ENCODE measurements around the gene JMJD4. TPM values are rescaled to one million over a fixed set of nuclear protein-coding genes. Genes with fewer than 3 reads are reported as not detected.

The JMJD4 gene
- total and polyA plus RNA-seq, 2 experiments from 2014 or later: 11.5 to 17.7 TPM

DNA sequence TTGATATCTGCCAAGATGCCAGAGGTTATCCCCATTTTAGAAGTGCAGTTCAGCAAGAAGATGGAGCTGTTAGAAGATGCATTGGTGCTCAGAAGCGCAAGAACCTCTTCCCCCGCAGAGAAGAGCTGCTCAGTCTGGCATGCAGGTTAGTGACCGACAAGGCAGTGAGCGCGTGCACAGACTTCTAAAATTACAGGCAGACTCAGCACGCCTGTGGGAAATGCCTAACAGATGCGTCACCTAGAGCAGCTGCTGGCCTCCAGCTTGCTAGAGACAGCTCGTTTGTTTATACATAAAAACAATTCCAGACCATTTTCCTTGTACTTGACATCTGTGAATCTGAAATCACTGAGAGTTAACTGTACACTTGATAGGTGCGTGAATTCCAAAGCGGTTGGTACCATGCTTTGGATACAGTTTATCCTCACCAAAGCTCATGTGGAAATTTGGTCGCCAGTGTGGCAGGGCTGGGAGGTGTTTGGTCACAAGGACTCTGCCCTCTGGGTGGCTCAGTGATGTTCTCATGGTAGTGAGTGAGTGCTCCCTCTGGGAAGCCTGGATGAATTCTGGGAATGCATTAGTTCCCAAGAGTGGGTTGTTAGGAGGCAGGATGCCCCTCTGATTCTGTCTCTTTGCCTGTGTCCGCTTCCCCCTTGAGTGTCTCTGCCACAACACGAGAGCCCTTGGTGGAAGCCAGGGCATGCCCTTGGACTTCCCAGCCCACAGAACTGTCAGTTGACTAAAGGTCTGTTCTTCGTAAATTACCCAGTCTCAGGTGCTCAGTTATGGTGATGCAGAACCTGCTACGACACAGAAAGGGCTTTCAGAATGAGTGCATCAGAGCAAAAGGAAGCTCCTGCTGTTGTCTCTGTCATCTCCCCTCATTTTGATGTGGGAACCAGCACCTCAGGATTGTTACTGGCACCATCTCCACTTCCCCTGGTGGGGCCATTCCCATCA, 24.5 kb upstream of the JMJD4 start:
- Mint-ChIP-seq H3K4me1 (no peaks in the 10 kb centered on the region; the same call in 2 of the 3 replicates), H3K4me3 (no peak overlapping the region), H3K27ac (no peak overlapping the region), H3K9me3 (no peaks in the 10 kb centered on the region), H3K27me3 (ENCODE audit: insufficient read depth, low read depth, poor library complexity) (peaks cover 5% of the 10 kb centered on the region), H3K36me3 (ENCODE audit: low read depth) (peaks cover 34% of the 10 kb centered on the region)
- Histone ChIP-seq H3K9me2 (ENCODE audit: insufficient read depth) (no peaks in the 10 kb centered on the region), H3K4me3 (no peak overlapping the region), H3K27ac (ENCODE audit: low read depth) (no peak overlapping the region), H3K36me3 (ENCODE audit: insufficient read depth) (peaks cover 5% of the 10 kb centered on the region; the same call in 1 of the 2 replicates), H3F3A (replicated peaks; ENCODE audit: low read depth) (no peaks in the 10 kb centered on the region), H4K20me1 (replicated peaks; ENCODE audit: insufficient read depth) (peaks cover 15% of the 10 kb centered on the region), H3K4me1 (ENCODE audit: insufficient read depth) (no peaks in the 10 kb centered on the region), H3K4me2 (no peak overlapping the region), H3K27me3 (ENCODE audit: insufficient read depth) (no peaks in the 10 kb centered on the region), H2AFZ (no peak overlapping the region), H3K79me2 (replicated peaks; ENCODE audit: insufficient read depth) (peaks cover 41% of the 10 kb centered on the region)
- no peak for ATAC-seq
- no peak for DNase-seq (ENCODE audit: low spot score)
- no peak for TF ChIP-seq CREB1 (CRISPR knock-in tag; IDR thresholded peaks at IDR 0.05; ENCODE audit: low read depth)
- TF ChIP-seq STAT1 (IDR thresholded peaks at IDR 0.05; ENCODE audit: unreplicated experiment): no peak
- no peak for TF ChIP-seq JUNB (IDR thresholded peaks at IDR 0.05; ENCODE audit: unreplicated experiment)
- no peak for TF ChIP-seq ZNF331 (CRISPR knock-in tag; IDR thresholded peaks at IDR 0.05; ENCODE audit: low read depth)
- no peak for TF ChIP-seq NANOG (IDR thresholded peaks at IDR 0.05; ENCODE audit: borderline replicate concordance)
- TF ChIP-seq CTCF (conservative IDR thresholded peaks at IDR 0.05; ENCODE audit: low read depth in 2 of 2): no peak
- no peak for TF ChIP-seq EZH2 (IDR thresholded peaks at IDR 0.05; ENCODE audit: low read depth, unreplicated experiment)
- no peak for TF ChIP-seq POLR2AphosphoS5 (IDR thresholded peaks at IDR 0.05; ENCODE audit: low read depth)
- no peak for TF ChIP-seq ZNF114 (CRISPR knock-in tag; IDR thresholded peaks at IDR 0.05)
- TF ChIP-seq, protein P1, sequence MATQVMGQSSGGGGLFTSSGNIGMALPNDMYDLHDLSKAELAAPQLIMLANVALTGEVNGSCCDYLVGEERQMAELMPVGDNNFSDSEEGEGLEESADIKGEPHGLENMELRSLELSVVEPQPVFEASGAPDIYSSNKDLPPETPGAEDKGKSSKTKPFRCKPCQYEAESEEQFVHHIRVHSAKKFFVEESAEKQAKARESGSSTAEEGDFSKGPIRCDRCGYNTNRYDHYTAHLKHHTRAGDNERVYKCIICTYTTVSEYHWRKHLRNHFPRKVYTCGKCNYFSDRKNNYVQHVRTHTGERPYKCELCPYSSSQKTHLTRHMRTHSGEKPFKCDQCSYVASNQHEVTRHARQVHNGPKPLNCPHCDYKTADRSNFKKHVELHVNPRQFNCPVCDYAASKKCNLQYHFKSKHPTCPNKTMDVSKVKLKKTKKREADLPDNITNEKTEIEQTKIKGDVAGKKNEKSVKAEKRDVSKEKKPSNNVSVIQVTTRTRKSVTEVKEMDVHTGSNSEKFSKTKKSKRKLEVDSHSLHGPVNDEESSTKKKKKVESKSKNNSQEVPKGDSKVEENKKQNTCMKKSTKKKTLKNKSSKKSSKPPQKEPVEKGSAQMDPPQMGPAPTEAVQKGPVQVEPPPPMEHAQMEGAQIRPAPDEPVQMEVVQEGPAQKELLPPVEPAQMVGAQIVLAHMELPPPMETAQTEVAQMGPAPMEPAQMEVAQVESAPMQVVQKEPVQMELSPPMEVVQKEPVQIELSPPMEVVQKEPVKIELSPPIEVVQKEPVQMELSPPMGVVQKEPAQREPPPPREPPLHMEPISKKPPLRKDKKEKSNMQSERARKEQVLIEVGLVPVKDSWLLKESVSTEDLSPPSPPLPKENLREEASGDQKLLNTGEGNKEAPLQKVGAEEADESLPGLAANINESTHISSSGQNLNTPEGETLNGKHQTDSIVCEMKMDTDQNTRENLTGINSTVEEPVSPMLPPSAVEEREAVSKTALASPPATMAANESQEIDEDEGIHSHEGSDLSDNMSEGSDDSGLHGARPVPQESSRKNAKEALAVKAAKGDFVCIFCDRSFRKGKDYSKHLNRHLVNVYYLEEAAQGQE (IDR thresholded peaks at IDR 0.05; ENCODE audit: unreplicated experiment): no peak
- no peak for TF ChIP-seq EZH2phosphoT487 (IDR thresholded peaks at IDR 0.05; ENCODE audit: unreplicated experiment)

Data from GM23338 (cell line).